MM.1S (cell line): Measurements from ENCODE around the gene NEDD4.
"Not testable (repeated sequence)": the region's sequence is repeated elsewhere in the genome, so short reads cannot be mapped to it uniquely, and the experiment has no call there.

Experiments
- CTCF ChIP-seq: fragments of 300-600 bp; sonication (generic); IDR thresholded peaks from 2 replicates; pipeline ENCODE4 v1.5.1; 2016; ENCODE audit warnings: antibody characterized with exemption, low read length, mixed read lengths
- EZH2 ChIP-seq: fragments of 300-600 bp; sonication (generic); optimal IDR thresholded peaks from 2 replicates; pipeline ENCODE3; 2017; ENCODE audit warnings: low read depth, mild to moderate bottlenecking, antibody characterized with exemption, low read length, mixed read lengths

GRCh38 chr15:55868291-55868690 is 125.1 kb downstream of the NEDD4 start:
- not testable (repeated sequence) for TF ChIP-seq CTCF, EZH2
